IPS-20b (cell line): ENCODE data around the gene VAT1L.

Experiments
- H3K27ac ChIP-seq: one replicate; pipeline ENCODE4 v1.5.1; 2013; ENCODE audit warnings: low read length
- H3K27me3 ChIP-seq: 2 replicates; pipeline ENCODE4 v1.6.1; 2013; ENCODE audit warnings: mild to moderate bottlenecking, low read length, inconsistent platforms; ENCODE audit not compliant: insufficient read depth
- H3K36me3 ChIP-seq: 2 replicates; pipeline ENCODE4 v1.6.1; 2013; ENCODE audit warnings: low read depth, mild to moderate bottlenecking, inconsistent platforms, low read length, moderate library complexity; ENCODE audit not compliant: insufficient read depth
- H3K4me1 ChIP-seq: 2 replicates; pipeline ENCODE4 v1.6.1; 2013; ENCODE audit warnings: mild to moderate bottlenecking, control low read depth, inconsistent platforms, low read length, moderate library complexity; ENCODE audit not compliant: insufficient read depth
- H3K4me3 ChIP-seq: 2 replicates; pipeline ENCODE4 v1.5.1; 2013; ENCODE audit warnings: mild to moderate bottlenecking, low read length, inconsistent platforms
- H3K9ac ChIP-seq: 2 replicates; pipeline ENCODE4 v1.6.1; 2013; ENCODE audit warnings: low read depth, mild to moderate bottlenecking, inconsistent platforms, low read length, moderate library complexity
- H3K9me3 ChIP-seq: 2 replicates; pipeline ENCODE4 v1.6.1; 2013; ENCODE audit warnings: mild to moderate bottlenecking, low read depth, low read length, inconsistent platforms; ENCODE audit not compliant: insufficient read depth

Gene VAT1L

DNA sequence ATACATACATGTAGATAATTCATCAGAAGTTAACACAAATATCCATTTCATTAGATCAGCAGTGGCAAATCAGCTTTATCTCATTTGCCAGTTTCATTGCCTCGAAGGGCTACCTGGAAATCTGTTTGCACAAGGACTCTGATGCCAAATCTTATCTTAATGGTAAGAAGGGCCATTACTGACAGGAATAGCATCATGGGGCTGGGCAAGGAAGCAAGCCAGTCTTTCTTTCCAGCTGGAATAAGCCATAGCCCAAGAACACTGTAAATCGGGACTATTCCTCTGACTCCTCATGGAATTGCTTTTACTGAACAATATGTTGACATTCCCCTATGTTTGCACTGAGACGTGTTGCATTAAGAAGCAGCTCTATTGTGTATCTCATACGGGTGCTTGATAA, 132.6 kb downstream of the VAT1L start:
- Histone ChIP-seq H3K9me3 (no peaks in the 10 kb centered on the region), H3K36me3 (no peaks in the 10 kb centered on the region), H3K4me1 (peaks cover 27% of the 10 kb centered on the region), H3K27ac (no peak overlapping the region), H3K4me3 (no peak overlapping the region), H3K27me3 (no peaks in the 10 kb centered on the region), H3K9ac (no peak overlapping the region)

DNA sequence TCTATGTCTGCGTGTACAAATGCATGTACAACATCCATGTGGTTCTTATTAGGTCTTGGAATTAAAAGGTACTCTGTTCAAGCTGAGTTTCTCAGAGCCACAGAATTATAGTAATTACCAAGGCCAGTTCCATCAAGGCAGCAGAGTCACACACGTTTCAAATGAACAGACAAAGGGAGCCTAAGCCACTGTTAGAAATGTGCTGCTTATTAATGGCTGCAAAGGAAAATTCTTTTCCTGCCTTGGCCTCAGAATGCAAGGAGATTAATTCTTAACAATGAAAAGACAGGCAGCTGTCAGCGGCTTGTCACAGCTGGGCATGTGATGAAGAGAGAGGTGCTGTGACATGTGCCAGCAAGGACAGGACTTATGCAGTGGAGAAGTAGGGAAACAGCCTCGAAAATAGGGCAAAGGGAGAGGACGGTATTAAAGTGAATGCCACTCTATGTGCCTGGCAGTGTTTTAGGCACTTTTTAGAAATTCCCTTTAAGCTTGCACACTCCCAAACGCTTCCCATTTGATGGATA, 133.9 kb downstream of the VAT1L start:
- no peak overlapping the region for H3K27ac ChIP-seq
- H3K4me1 ChIP-seq = peaks cover 27% of the 10 kb centered on the region
- no peak overlapping the region for H3K9ac ChIP-seq
- no peaks in the 10 kb centered on the region for H3K27me3 ChIP-seq
- H3K36me3 ChIP-seq = no peaks in the 10 kb centered on the region
- H3K4me3 ChIP-seq = no peak overlapping the region
- no peaks in the 10 kb centered on the region for H3K9me3 ChIP-seq

DNA sequence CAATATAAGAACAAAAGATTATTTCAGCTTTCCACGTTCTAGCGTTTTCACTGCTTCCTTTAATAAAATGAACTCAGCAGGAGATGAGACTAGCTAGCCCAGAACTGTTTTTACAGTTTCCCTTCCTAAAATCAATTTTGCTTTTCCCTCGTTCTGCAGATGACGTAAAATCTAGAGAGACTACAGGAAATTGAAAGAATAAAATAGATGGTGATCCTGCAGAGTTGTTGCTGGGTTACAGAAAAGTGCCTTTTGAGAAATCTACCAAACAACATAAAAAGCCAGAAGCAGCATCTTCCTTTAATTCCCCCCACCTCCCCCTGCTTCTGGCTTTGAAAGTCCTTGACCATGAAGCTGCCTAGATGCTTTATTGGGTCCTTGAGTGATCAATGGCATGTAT, 137.2 kb downstream of the VAT1L start:
- no peaks in the 10 kb centered on the region for H3K27me3 ChIP-seq
- H3K4me1 ChIP-seq = 0 out of 2 replicates have a peak, but pooled peaks cover 6% of the 10 kb centered on the region
- no peak overlapping the region for H3K27ac ChIP-seq
- H3K9ac ChIP-seq = no peak overlapping the region
- no peak overlapping the region for H3K4me3 ChIP-seq
- H3K9me3 ChIP-seq = no peaks in the 10 kb centered on the region
- H3K36me3 ChIP-seq = no peaks in the 10 kb centered on the region

- H3K27me3 ChIP-seq = no peaks in the 10 kb centered on the region
- no peaks in the 10 kb centered on the region for H3K4me1 ChIP-seq
- no peak overlapping the region for H3K9ac ChIP-seq
- no peak overlapping the region for H3K4me3 ChIP-seq
- H3K36me3 ChIP-seq = no peaks in the 10 kb centered on the region
- H3K9me3 ChIP-seq = no peaks in the 10 kb centered on the region
- no peak overlapping the region for H3K27ac ChIP-seq
Measured at GRCh38 chr16:77928096-77928495, 139.7 kb downstream of the VAT1L start.

DNA sequence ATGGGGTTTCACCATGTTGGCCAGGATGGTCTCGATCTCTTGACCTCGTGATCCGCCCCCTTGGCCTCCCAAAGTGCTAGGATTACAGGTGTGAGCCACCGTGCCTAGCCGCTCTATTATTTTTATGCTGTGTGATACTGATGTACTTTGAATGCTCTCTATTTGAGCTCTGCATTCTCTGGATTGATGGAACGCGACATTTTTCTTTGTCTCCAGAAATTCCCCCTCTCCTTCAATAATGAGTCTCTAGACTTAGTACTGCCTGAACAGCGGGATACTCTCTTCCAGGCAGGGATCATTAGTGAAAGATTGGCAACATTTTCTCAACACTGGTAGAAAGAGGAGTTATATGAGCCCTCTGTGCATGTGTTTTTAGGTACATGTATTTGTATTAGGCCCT, 140.6 kb downstream of the VAT1L start:
- H3K4me3 ChIP-seq = no peak overlapping the region
- H3K4me1 ChIP-seq = no peaks in the 10 kb centered on the region
- H3K27me3 ChIP-seq = no peaks in the 10 kb centered on the region
- no peak overlapping the region for H3K9ac ChIP-seq
- no peaks in the 10 kb centered on the region for H3K36me3 ChIP-seq
- H3K9me3 ChIP-seq = no peaks in the 10 kb centered on the region
- no peak overlapping the region for H3K27ac ChIP-seq

DNA sequence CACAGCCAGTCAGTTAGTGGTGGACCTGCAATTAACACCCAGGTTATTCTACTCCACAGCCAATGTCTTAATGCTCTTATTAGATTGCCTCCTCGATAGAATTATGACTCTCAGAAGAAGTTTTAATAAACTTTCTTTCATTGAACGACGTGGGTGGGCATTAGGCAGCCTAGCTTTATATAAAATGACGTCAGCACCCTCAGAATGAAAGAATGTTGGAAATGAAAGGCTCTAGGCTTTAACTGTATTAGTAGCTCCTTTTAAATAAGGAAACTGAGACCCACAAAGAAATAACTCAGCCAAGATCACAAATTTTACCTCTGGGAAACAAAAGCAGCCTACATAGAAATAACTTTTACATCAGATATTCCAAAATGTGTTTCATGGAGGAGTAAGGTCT, 142.7 kb downstream of the VAT1L start:
- no peaks in the 10 kb centered on the region for H3K27me3 ChIP-seq
- no peak overlapping the region for H3K27ac ChIP-seq
- H3K36me3 ChIP-seq = no peaks in the 10 kb centered on the region; the same call in 1 of the 2 replicates
- no peaks in the 10 kb centered on the region for H3K9me3 ChIP-seq
- no peak overlapping the region for H3K9ac ChIP-seq
- 0 out of 2 replicates have a peak, but pooled peaks cover 3% of the 10 kb centered on the region for H3K4me1 ChIP-seq
- no peak overlapping the region for H3K4me3 ChIP-seq

DNA sequence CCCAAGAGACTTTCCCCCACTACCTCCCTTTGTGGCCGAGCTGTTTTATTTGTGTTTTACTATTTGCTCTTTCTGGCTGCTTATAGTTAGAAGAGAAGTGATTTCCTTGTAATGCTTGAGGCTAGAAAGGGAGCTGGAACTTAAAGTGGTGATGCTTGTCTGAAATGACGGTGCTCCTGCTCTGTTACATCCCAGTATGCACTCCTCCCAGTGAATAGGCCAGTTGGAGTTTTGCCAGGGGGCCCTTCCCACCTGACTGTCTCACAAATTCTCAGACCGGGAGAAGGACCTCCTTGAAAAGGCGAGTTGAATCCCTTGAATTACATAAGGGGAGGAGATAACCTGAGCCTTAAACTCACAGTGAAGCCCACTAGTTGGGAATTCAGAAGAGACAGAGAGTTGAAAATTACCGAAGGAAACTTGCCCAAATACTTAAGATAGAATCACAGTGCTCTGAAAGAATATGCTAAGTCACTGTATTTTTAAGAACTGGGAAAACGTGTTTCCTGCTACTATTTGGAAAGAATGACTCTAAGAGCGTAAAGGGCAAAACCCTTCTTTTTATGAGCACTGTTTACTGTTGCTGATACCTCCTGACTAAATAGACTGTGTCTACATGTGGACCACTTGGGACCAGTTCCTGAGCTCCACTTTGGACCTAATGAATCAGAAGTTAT, 149.2 kb downstream of the VAT1L start:
- no peaks in the 10 kb centered on the region; the same call in 1 of the 2 replicates for H3K36me3 ChIP-seq
- H3K4me1 ChIP-seq = peaks cover 7% of the 10 kb centered on the region; the same call in 1 of the 2 replicates
- no peaks in the 10 kb centered on the region for H3K27me3 ChIP-seq
- H3K9ac ChIP-seq = no peak overlapping the region
- no peak overlapping the region for H3K4me3 ChIP-seq
- no peak overlapping the region for H3K27ac ChIP-seq
- no peaks in the 10 kb centered on the region for H3K9me3 ChIP-seq

DNA sequence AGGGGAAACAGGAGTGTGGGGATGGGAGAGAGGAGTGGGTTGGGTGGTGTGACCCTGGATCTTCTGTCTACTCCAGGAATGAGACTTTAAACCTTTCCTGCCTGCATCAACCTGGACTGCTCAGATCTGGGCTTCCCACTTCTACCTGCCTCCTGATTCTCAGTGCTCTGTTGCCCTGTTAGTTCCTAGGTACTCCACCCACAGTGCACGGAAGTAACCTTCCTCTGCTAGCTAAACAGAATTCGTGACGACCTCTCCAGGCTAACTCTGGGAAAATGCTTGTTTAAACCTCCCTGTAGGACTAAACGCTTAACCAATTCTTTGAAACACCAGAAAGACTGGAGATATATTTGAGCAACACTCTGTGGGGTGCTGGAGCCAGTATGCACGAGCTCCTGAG, 150.5 kb downstream of the VAT1L start:
- no peaks in the 10 kb centered on the region for H3K9me3 ChIP-seq
- no peaks in the 10 kb centered on the region for H3K27me3 ChIP-seq
- no peaks in the 10 kb centered on the region; the same call in 1 of the 2 replicates for H3K36me3 ChIP-seq
- no peak overlapping the region for H3K27ac ChIP-seq
- H3K4me1 ChIP-seq = peaks cover 7% of the 10 kb centered on the region; the same call in 1 of the 2 replicates
- H3K9ac ChIP-seq = no peak overlapping the region
- H3K4me3 ChIP-seq = no peak overlapping the region

- H3K4me1 ChIP-seq = peaks cover 4% of the 10 kb centered on the region; the same call in 1 of the 2 replicates
- no peak overlapping the region for H3K9ac ChIP-seq
- no peak overlapping the region for H3K27ac ChIP-seq
- no peak overlapping the region for H3K4me3 ChIP-seq
- H3K9me3 ChIP-seq = no peaks in the 10 kb centered on the region
- no peaks in the 10 kb centered on the region for H3K27me3 ChIP-seq
- H3K36me3 ChIP-seq = no peaks in the 10 kb centered on the region; the same call in 1 of the 2 replicates
Measured at GRCh38 chr16:77939968-77940367, 151.6 kb downstream of the VAT1L start.

GRCh38 chr16:77943801-77944200, 155.4 kb downstream of the VAT1L start:
- Histone ChIP-seq H3K36me3 (no peaks in the 10 kb centered on the region), H3K27me3 (no peaks in the 10 kb centered on the region), H3K27ac (no peak overlapping the region), H3K9ac (no peak overlapping the region), H3K4me3 (no peak overlapping the region), H3K4me1 (peaks cover under 1% of the 10 kb centered on the region; the same call in 1 of the 2 replicates), H3K9me3 (no peaks in the 10 kb centered on the region)

DNA sequence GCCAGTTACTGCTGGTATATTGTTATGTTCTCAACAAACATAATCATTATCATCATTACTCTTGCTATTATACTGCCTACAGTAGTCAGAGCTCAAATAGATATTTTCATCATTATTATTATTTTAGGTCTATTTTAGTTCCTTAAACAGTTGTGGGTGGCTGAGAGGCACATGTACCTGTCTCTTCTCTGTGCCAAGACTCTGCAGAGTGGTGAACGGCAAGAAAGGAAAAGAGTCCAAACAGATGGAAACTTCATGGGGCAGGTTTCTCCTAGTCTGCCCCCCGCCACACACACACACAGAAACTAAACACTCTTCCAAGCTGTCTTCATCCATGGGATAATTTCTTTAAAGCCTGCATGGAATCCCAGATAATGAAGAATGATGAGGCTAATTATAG, 156.3 kb downstream of the VAT1L start:
- Histone ChIP-seq H3K9ac (no peak overlapping the region), H3K4me3 (no peak overlapping the region), H3K27ac (no peak overlapping the region), H3K27me3 (no peaks in the 10 kb centered on the region), H3K4me1 (peaks cover 9% of the 10 kb centered on the region; the same call in 1 of the 2 replicates), H3K9me3 (no peaks in the 10 kb centered on the region), H3K36me3 (no peaks in the 10 kb centered on the region; the same call in 1 of the 2 replicates)

DNA sequence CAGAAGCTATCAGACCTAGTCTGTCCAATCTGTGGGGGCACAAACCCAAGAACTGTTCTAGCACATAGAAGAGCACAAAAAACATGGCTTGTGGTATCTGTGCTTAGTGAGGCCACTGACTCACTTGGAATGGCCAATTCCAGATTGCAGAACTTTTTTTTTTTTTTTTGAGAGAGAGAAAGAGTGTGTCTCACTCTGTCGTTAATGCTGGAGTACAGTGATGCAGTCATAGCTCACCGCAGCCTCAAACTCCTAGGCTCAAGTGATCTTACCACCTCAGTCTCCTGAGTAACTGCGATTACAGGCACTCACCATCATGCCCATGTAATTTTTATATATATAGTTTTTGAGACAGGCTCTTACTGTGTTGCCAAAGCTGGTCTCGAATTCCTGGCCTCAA, 156.8 kb downstream of the VAT1L start:
- Histone ChIP-seq H3K9ac (no peak overlapping the region), H3K4me1 (peaks cover 12% of the 10 kb centered on the region; the same call in 1 of the 2 replicates), H3K9me3 (no peaks in the 10 kb centered on the region)

More for the DNA sequence above, 156.8 kb downstream of the VAT1L start:
- Histone ChIP-seq H3K27ac (no peak overlapping the region), H3K27me3 (no peaks in the 10 kb centered on the region), H3K4me3 (no peak overlapping the region), H3K36me3 (no peaks in the 10 kb centered on the region; the same call in 1 of the 2 replicates)
